Fibroblast of lung (primary cell): Measurements from ENCODE around the gene OVCH1.

Source experiments
- EZH2 ChIP-seq: IDR thresholded peaks from 2 replicates; pipeline ENCODE4 v1.5.1; 2012; ENCODE audit warnings: low read length, control low read depth, mild to moderate bottlenecking; ENCODE audit errors: missing control alignments
- TF ChIP-seq, protein P1 (sequence below), 2 donors: IDR thresholded peaks in 1 of 2; conservative IDR thresholded peaks in 1 of 2; 1 replicate in 1 of 2; 2 replicates in 1 of 2; pipeline ENCODE4 v1.5.1; 2011 to 2012; ENCODE audit warnings: low read length in 2 of 2, control low read depth in 1 of 2, inconsistent platforms in 1 of 2, low read depth in 1 of 2, mild to moderate bottlenecking in 1 of 2

- TF ChIP-seq, protein P1, sequence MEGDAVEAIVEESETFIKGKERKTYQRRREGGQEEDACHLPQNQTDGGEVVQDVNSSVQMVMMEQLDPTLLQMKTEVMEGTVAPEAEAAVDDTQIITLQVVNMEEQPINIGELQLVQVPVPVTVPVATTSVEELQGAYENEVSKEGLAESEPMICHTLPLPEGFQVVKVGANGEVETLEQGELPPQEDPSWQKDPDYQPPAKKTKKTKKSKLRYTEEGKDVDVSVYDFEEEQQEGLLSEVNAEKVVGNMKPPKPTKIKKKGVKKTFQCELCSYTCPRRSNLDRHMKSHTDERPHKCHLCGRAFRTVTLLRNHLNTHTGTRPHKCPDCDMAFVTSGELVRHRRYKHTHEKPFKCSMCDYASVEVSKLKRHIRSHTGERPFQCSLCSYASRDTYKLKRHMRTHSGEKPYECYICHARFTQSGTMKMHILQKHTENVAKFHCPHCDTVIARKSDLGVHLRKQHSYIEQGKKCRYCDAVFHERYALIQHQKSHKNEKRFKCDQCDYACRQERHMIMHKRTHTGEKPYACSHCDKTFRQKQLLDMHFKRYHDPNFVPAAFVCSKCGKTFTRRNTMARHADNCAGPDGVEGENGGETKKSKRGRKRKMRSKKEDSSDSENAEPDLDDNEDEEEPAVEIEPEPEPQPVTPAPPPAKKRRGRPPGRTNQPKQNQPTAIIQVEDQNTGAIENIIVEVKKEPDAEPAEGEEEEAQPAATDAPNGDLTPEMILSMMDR (conservative IDR thresholded peaks at IDR 0.05 in 1 of 2, IDR thresholded peaks at IDR 0.05 in 1 of 2; ENCODE audit: low read depth in 1 of 2, low read length in 2 of 2), result no peak
- TF ChIP-seq EZH2, result no peak
Measured at GRCh38 chr12:29447285-29447975, 50.1 kb downstream of the OVCH1 start.
